Activated CD8-positive, alpha-beta memory T cell treated with anti-CD3 and anti-CD28 coated beads, Interleukin-2, amount 50 U/mL, for 24 hours (primary cell): ENCODE results near the gene OSBPL3.
A peak's percentile ranks its signal among the peaks of the same experiment; 100 is the strongest.

ENCODE experiments used
- DNase-seq: peaks from one replicate; pipeline ENCODE4 v3.0.0-alpha.2; 2020; ENCODE audit errors: extremely low read depth

Gene OSBPL3

GRCh38 chr7:24827027-24827426 lies 153.0 kb downstream of the OSBPL3 start:
- DNase-seq, result no peak

GRCh38 chr7:24826662-24827020 lies 153.3 kb downstream of the OSBPL3 start:
- no peak for DNase-seq

GRCh38 chr7:24825931-24826661 lies 153.9 kb downstream of the OSBPL3 start:
- no peak for DNase-seq

GRCh38 chr7:24825381-24825794 lies 154.6 kb downstream of the OSBPL3 start:
- no peak for DNase-seq

GRCh38 chr7:24824896-24825295 lies 155.1 kb downstream of the OSBPL3 start:
- DNase-seq, result no peak

GRCh38 chr7:24824400-24824799 lies 155.6 kb downstream of the OSBPL3 start:
- no peak for DNase-seq

- DNase-seq, result no peak
These were observed 158.3 kb downstream of the OSBPL3 start for GRCh38 chr7:24821754-24822054.

- peak; percentile 56 for DNase-seq
These were observed 158.8 kb downstream of the OSBPL3 start for GRCh38 chr7:24821045-24821753.

- DNase-seq, result no peak
These were observed 159.3 kb downstream of the OSBPL3 start for GRCh38 chr7:24820730-24821044.

GRCh38 chr7:24819916-24820689 lies 159.9 kb downstream of the OSBPL3 start:
- DNase-seq, result peak; percentile 57

- DNase-seq, result no peak
These were observed 162.6 kb downstream of the OSBPL3 start for GRCh38 chr7:24817339-24817738.

- no peak for DNase-seq
These were observed 163.1 kb downstream of the OSBPL3 start for GRCh38 chr7:24816868-24817267.

- DNase-seq, result no peak
These were observed 167.6 kb downstream of the OSBPL3 start for GRCh38 chr7:24812305-24812945.

GRCh38 chr7:24808518-24808917 lies 171.5 kb downstream of the OSBPL3 start:
- DNase-seq, result no peak

GRCh38 chr7:24802300-24802699 lies 177.7 kb downstream of the OSBPL3 start:
- DNase-seq, result no peak

GRCh38 chr7:24801883-24802282 lies 178.1 kb downstream of the OSBPL3 start:
- no peak for DNase-seq

- DNase-seq, result no peak
These were observed 179.3 kb downstream of the OSBPL3 start for GRCh38 chr7:24800667-24801066.

GRCh38 chr7:24800073-24800472 lies 179.9 kb downstream of the OSBPL3 start:
- no peak for DNase-seq

- no peak for DNase-seq
These were observed 180.5 kb downstream of the OSBPL3 start for GRCh38 chr7:24799506-24799905.

- no peak for DNase-seq
These were observed 181.7 kb downstream of the OSBPL3 start for GRCh38 chr7:24798261-24798660.

- DNase-seq, result no peak
These were observed 182.7 kb downstream of the OSBPL3 start for GRCh38 chr7:24797270-24797669.

GRCh38 chr7:24795407-24795767 lies 184.6 kb downstream of the OSBPL3 start:
- DNase-seq, result no peak
